ENCODE data around the gene AMHR2.

DNA sequence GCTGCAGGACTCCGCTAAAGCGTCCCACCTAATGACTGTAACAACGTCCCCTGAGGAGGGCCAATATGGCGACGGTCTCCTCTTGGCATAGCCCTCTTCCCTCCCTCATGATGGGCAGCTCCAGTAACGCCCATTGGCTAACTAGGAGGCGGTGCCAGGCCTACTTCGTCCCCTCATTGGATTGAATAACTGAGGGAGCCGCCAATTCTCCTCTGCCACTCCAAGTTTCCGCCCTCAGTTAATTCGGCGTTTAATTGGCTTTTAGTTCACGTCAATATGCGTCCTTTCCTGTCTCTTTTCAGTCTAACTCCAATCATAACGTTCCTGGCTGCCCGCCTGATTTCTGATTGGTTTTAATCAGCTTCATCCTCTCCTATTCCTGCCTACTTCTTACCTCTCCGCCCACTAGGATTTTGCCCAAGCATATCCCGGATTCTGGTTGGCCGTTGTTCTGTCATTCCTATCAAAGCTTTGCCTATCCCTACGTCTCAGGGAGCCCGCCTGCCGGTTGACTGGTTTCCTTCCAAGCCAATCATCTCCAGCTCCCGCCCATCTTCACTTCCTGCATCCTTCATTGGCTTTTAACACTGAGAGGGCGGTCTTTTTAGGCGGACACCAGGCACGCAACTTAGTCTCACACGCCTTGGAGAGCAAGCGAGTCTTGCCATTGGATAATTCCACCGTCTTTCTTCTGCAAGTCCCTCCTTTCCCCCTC lies 44.1 kb upstream of the AMHR2 start:
- TF ChIP-seq, protein P1, sequence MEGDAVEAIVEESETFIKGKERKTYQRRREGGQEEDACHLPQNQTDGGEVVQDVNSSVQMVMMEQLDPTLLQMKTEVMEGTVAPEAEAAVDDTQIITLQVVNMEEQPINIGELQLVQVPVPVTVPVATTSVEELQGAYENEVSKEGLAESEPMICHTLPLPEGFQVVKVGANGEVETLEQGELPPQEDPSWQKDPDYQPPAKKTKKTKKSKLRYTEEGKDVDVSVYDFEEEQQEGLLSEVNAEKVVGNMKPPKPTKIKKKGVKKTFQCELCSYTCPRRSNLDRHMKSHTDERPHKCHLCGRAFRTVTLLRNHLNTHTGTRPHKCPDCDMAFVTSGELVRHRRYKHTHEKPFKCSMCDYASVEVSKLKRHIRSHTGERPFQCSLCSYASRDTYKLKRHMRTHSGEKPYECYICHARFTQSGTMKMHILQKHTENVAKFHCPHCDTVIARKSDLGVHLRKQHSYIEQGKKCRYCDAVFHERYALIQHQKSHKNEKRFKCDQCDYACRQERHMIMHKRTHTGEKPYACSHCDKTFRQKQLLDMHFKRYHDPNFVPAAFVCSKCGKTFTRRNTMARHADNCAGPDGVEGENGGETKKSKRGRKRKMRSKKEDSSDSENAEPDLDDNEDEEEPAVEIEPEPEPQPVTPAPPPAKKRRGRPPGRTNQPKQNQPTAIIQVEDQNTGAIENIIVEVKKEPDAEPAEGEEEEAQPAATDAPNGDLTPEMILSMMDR (IDR thresholded peaks at IDR 0.05; ENCODE audit: insufficient read depth, low read depth, low read length), result no peak
- TF ChIP-seq EZH2 (IDR thresholded peaks at IDR 0.05; ENCODE audit: insufficient read depth, low read length), result no peak
